Epithelial cell of esophagus (primary cell): ENCODE results near the gene GATD1.
A peak's percentile ranks its signal among the peaks of the same experiment; 100 is the strongest.

Experiments
- DNase-seq: peaks from one replicate; pipeline ENCODE4 v3.0.0; 2010; ENCODE audit warnings: low read depth
- H3K4me3 ChIP-seq: 2 replicates; pipeline ENCODE4 v1.5.1; 2011; ENCODE audit warnings: mild to moderate bottlenecking, low read length, control low read depth
- CTCF ChIP-seq: IDR thresholded peaks from 2 replicates; pipeline ENCODE4 v1.5.1; 2011; ENCODE audit warnings: low read depth, mild to moderate bottlenecking, low read length, control low read depth, inconsistent platforms; ENCODE audit not compliant: insufficient read depth; ENCODE audit errors: missing control alignments

The GATD1 gene

DNA sequence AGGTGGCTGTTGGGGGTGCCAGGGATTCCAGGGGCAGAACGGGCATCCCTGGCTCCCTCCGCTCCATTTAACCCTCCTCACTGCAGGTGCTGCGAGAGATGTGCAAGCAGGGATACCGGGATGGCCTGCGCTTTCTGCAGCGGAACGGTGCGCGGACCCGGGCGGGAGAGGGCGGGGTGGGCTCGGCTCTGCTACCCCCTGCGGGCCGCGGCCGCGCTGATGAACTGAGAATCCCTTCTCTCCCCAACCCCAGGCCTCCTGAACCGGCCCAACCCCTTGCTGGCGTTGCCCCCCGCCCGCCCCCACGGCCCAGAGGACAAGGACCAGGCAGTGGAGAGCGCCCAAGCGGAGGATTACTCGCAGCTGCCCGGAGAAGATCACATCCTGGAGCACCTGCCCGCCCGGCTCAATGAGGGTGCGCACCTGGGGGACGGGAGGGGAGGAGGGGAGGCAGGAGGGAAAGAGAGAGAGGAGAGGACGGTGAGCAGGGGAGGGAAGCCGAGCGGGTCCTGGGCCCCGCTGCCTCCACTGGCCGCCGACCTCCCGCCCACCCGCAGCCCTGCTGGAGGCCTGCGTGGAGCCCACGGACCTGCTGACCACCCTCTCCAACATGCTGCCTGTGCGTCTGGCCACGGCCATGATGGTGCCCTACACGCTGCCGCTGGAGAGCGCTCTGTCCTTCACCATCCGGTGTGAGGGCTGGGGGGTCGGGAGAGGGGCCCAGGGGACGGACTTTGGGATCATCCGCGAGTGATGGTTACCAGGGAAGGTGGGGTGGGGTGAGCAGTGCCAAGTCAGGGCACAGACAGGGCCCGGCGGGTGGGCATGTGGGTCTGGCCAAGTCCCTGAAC, 46.4 kb upstream of the GATD1 start:
- no peak for DNase-seq
- TF ChIP-seq CTCF: no peak
- H3K4me3 ChIP-seq: no peak overlapping the region

GRCh38 chr11:821512-822371, 44.5 kb upstream of the GATD1 start:
- no peak overlapping the region for H3K4me3 ChIP-seq
- no peak for TF ChIP-seq CTCF

DNA sequence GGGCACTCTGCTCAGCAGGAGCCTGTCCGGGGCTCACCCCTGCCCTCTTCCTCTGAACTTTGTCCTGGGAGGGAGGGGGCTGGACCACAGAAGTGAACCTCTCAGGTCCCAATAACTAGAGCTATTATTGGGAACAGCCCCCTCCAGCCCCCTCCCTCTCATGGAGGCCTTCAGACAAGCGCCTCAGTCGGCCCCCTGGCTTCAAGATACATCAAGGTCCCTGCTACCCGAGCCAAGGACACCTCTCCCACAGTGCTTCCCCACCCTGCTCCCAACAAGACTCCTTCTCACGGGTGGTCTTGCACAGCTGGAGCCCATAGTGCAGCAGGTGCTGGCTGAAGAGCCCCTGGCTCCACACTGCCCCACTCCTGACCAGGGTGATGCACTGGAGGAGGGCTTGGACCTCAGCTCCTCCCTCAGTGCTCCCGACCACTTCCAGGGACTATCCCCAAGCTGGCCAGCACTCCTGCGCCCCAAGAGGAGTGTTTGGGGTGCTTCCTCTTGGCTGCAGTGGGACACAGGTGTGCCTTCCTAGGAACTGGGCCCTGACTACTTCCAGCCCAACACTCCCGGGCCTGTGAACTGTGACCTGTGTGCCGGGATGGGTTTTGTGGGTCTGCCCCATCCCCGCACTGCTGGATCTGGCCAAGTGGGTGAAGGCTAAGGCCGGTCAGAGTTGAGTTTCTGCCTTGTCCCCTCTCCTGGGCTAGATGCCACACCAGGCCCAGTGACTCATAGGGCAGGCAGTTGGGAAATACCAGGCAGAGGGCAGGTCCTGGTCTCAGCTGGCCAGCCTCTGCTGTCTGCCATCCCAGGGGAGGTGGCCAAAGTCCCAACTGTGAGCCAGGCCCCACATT, 43.6 kb upstream of the GATD1 start:
- peak overlapping the region; percentile 61 for H3K4me3 ChIP-seq
- TF ChIP-seq CTCF: no peak
- peak; percentile 40 for DNase-seq

More at GRCh38 chr11:821512-822371, 44.5 kb upstream of the GATD1 start:
- DNase-seq: no peak

GRCh38 chr11:819943-820649, 42.8 kb upstream of the GATD1 start:
- TF ChIP-seq CTCF: no peak
- peak; percentile 85 for DNase-seq

GRCh38 chr11:819129-819931, 42.0 kb upstream of the GATD1 start:
- no peak for TF ChIP-seq CTCF
- peak; percentile 92 for DNase-seq
- H3K4me3 ChIP-seq: peak overlapping the region; percentile 61

More at GRCh38 chr11:819943-820649, 42.8 kb upstream of the GATD1 start:
- peak overlapping the region; percentile 61 for H3K4me3 ChIP-seq
